SU-DHL-6 (cell line): ENCODE results near the gene QKI.

Experiments used
- H2AFZ ChIP-seq: fragments of 200-600 bp; sonication (generic); 2 replicates; pipeline ENCODE4 v1.6.1; 2014; ENCODE audit warnings: low read depth, mild to moderate bottlenecking, moderate library complexity, mixed read lengths, antibody characterized with exemption, low read length; ENCODE audit not compliant: severe bottlenecking
- H3F3A ChIP-seq: fragments of 200-600 bp; shearing (Covaris generic); 2 replicates; pipeline ENCODE4 v1.6.0; 2016; ENCODE audit warnings: antibody characterized with exemption, mild to moderate bottlenecking; ENCODE audit not compliant: insufficient read depth
- H3K27ac ChIP-seq: fragments of 200-600 bp; sonication (generic); 2 replicates; pipeline ENCODE4 v1.5.1; 2016; ENCODE audit warnings: low read depth, mild to moderate bottlenecking, low read length, moderate library complexity, mixed read lengths
- H3K27me3 ChIP-seq: fragments of 200-600 bp; sonication (generic), shearing (Covaris generic); 2 replicates; pipeline ENCODE4 v1.6.0; 2014; ENCODE audit warnings: mild to moderate bottlenecking, low read length
- H3K36me3 ChIP-seq: fragments of 200-600 bp; sonication (generic); 2 replicates; pipeline ENCODE4 v1.6.1; 2014; ENCODE audit warnings: mild to moderate bottlenecking, low read length, mixed read lengths
- H3K4me2 ChIP-seq: fragments of 300-600, 200-600 bp; shearing (Covaris generic), sonication (generic); 2 replicates; pipeline ENCODE4 v1.6.0; 2014; ENCODE audit warnings: low read length, low read depth, mild to moderate bottlenecking; ENCODE audit not compliant: poor library complexity, severe bottlenecking
- H3K4me3 ChIP-seq: fragments of 200-600 bp; sonication (generic); 2 replicates; pipeline ENCODE4 v1.5.1; 2014; ENCODE audit warnings: antibody characterized with exemption, low read length, mild to moderate bottlenecking, mixed read lengths; ENCODE audit not compliant: insufficient read depth, poor library complexity, severe bottlenecking
- H3K79me2 ChIP-seq: fragments of 200-600 bp; sonication (generic); 2 replicates; pipeline ENCODE4 v1.6.1; 2014; ENCODE audit warnings: mild to moderate bottlenecking, low read length, moderate library complexity; ENCODE audit not compliant: insufficient read depth
- H3K9ac ChIP-seq: fragments of 200-600 bp; sonication (generic); 2 replicates; pipeline ENCODE4 v1.7.0; 2014; ENCODE audit warnings: mild to moderate bottlenecking, low read length
- H3K9me2 ChIP-seq: fragments of 200-600 bp; sonication (generic); replicated peaks from 2 replicates; pipeline ENCODE4 v1.6.1; 2014; ENCODE audit warnings: low read length; ENCODE audit not compliant: insufficient read depth
- H3K9me3 ChIP-seq: fragments of 200-600 bp; sonication (generic); 2 replicates; pipeline ENCODE4 v1.6.1; 2014; ENCODE audit warnings: low read length, mixed read lengths; ENCODE audit not compliant: insufficient read depth
- H4K20me1 ChIP-seq: fragments of 200-600 bp; sonication (generic); 2 replicates; pipeline ENCODE4 v1.6.1; 2014; ENCODE audit warnings: low read depth, mild to moderate bottlenecking, antibody characterized with exemption, low read length, moderate library complexity, mixed read lengths
- CTCF ChIP-seq: fragments of 200-600 bp; sonication (generic); IDR thresholded peaks from one replicate; pipeline ENCODE4 v1.5.1; 2017; ENCODE audit warnings: antibody characterized with exemption, mild to moderate bottlenecking, low read length, moderate library complexity; ENCODE audit not compliant: insufficient read depth, poor library complexity, severe bottlenecking
- EZH2phosphoT487 ChIP-seq: fragments of 200-600 bp; sonication (generic), shearing (Covaris generic); conservative IDR thresholded peaks from 2 replicates; pipeline ENCODE4 v1.6.1; 2018; ENCODE audit warnings: mild to moderate bottlenecking, antibody characterized with exemption, low read length, moderate library complexity, mixed read lengths

Gene QKI

GRCh38 chr6:163627274-163628062, 212.9 kb downstream of the QKI start:
- Histone ChIP-seq H3K36me3 (no peaks in the 10 kb centered on the region), H2AFZ (no peak overlapping the region), H3K27ac (no peak overlapping the region), H3K79me2 (no peaks in the 10 kb centered on the region), H3K4me2 (no peak overlapping the region), H3K9me3 (no peaks in the 10 kb centered on the region), H3K27me3 (no peaks in the 10 kb centered on the region), H4K20me1 (no peaks in the 10 kb centered on the region), H3K9ac (no peak overlapping the region), H3K4me3 (no peak overlapping the region), H3K9me2 (no peaks in the 10 kb centered on the region), H3F3A (no peaks in the 10 kb centered on the region)
- TF ChIP-seq CTCF (no peak), EZH2phosphoT487 (no peak)
